NT2/D1 (cell line): ENCODE measurements around the gene TRIM43.
"Not testable (repeated sequence)": the region's sequence is repeated elsewhere in the genome, so short reads cannot be mapped to it uniquely, and the experiment has no call there.

Experiments
- YY1 ChIP-seq: IDR thresholded peaks from 2 replicates; pipeline ENCODE4 v1.6.1; 2011; ENCODE audit not compliant: insufficient read length, insufficient read depth
- ZNF274 ChIP-seq: IDR thresholded peaks from 2 replicates; pipeline ENCODE4 v1.6.1; 2011; ENCODE audit warnings: mild to moderate bottlenecking, low read depth, low read length

DNA sequence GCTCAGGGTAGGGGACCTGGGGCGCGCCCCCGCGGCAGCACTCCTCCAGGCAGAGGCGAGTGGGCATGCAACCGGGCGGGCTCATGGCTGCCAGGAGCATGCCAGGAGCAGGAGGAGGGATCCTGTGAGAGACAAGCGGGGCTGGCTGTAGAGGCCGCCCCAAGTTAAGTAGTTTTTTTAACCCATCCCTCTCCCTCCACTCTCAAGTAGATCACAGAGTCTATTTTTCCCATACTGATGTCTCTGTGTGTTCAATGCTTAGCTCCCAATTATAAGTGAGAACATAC is 49.4 kb downstream of the TRIM43 start:
- not testable (repeated sequence) for TF ChIP-seq YY1, ZNF274
